Measurements from ENCODE around the gene KCNAB2. TPM values are rescaled to one million over a fixed set of nuclear protein-coding genes. Genes with fewer than 3 reads are reported as not detected.

Gene KCNAB2
- polyA plus RNA-seq, 1 of the 3 experiments (the other 2 are of a cell fraction): 7.6 TPM

DNA sequence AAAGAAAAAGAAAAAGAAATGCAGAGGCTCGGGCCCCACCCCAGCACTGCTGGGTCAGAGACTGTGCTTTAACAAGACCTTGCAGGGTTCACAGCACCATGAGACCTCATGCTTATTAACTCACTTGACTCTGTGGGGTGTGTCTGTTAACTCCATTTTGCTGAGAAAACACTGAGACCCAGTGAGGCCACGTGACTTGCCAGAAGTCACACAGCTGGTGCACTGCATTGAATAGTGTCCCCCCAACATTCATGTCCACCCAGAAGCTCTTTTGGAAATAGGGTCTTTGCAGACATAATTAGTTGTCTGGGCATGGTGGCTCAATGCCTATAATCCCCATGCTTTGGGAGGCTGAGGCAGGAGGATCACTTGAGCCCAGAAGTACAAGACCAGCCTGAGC lies 94.7 kb downstream of the KCNAB2 start:
- no peaks in the 10 kb centered on the region for H3K79me2 ChIP-seq (ENCODE audit: insufficient read depth)
- no peak overlapping the region for H3K4me3 ChIP-seq (ENCODE audit: low read depth in 2 of 2, low read length in 1 of 2)
- H3K9ac ChIP-seq: no peak overlapping the region
- DNase-seq: no peak
- no peak overlapping the region for H2AFZ ChIP-seq (ENCODE audit: low read depth)
- CTCF ChIA-PET: interaction anchor here (1.5 kb wide), 1 partner anchor 32 kb away, joined by 3 read pairs; no protein-coding TSS in a partner anchor
- no peaks in the 10 kb centered on the region for H3K9me3 ChIP-seq
- WGBS (ENCODE audit: low lambda C conversion rate): 52% methylated on average over 2 of the region's 2 CpGs
- POLR2A ChIA-PET: no interaction called here
- H3F3A ChIP-seq (replicated peaks; ENCODE audit: insufficient read depth): no peaks in the 10 kb centered on the region
- H3K27ac ChIP-seq (ENCODE audit: low read depth in 2 of 2, low read length in 1 of 2): no peak overlapping the region
- no peaks in the 10 kb centered on the region for H3K27me3 ChIP-seq (ENCODE audit: insufficient read depth)
- H3K9me2 ChIP-seq: no peaks in the 10 kb centered on the region
- H4K20me1 ChIP-seq (ENCODE audit: insufficient read depth): no peaks in the 10 kb centered on the region
- H3K36me3 ChIP-seq (replicated peaks in 1 of 2; ENCODE audit: control insufficient read depth in 1 of 2, insufficient read depth in 2 of 2, low read length in 1 of 2): no peaks in the 10 kb centered on the region
- no peaks in the 10 kb centered on the region for H3K4me1 ChIP-seq (ENCODE audit: control insufficient read depth in 1 of 2, insufficient read depth in 2 of 2, low read depth in 1 of 2, low read length in 1 of 2)
- no peak overlapping the region for H3K4me2 ChIP-seq
- TF ChIP-seq RFX5 (IDR thresholded peaks at IDR 0.05; ENCODE audit: low read length): no peak
- TF ChIP-seq GATA2 (CRISPR knock-in tag; IDR thresholded peaks at IDR 0.05): no peak
- TF ChIP-seq NRF1 (IDR thresholded peaks at IDR 0.05; ENCODE audit: low read depth, low read length): no peak
- no peak for TF ChIP-seq EP300 (IDR thresholded peaks at IDR 0.05; ENCODE audit: borderline replicate concordance in 1 of 2, low read depth in 1 of 2, low read length in 1 of 2)
- no peak for TF ChIP-seq CTCF (IDR thresholded peaks at IDR 0.05)
- no peak for TF ChIP-seq PBX3 (IDR thresholded peaks at IDR 0.05)
- TF ChIP-seq RCOR1 (IDR thresholded peaks at IDR 0.05; ENCODE audit: low read length): no peak
- no peak for TF ChIP-seq SMC3 (IDR thresholded peaks at IDR 0.05; ENCODE audit: low read depth, low read length)
- no peak for TF ChIP-seq EZH2phosphoT487 (IDR thresholded peaks at IDR 0.05; ENCODE audit: borderline replicate concordance, low read depth)
- no peak for TF ChIP-seq MAX (IDR thresholded peaks at IDR 0.05; ENCODE audit: low read depth)
- no peak for TF ChIP-seq USF2 (IDR thresholded peaks at IDR 0.05; ENCODE audit: borderline replicate concordance, low read depth, low read length)
- TF ChIP-seq FOXM1 (IDR thresholded peaks at IDR 0.05; ENCODE audit: low read depth): no peak
- no peak for TF ChIP-seq FOXJ3 (CRISPR knock-in tag; IDR thresholded peaks at IDR 0.05)
- no peak for TF ChIP-seq TEAD4 (IDR thresholded peaks at IDR 0.05; ENCODE audit: borderline replicate concordance, insufficient read depth)

DNA sequence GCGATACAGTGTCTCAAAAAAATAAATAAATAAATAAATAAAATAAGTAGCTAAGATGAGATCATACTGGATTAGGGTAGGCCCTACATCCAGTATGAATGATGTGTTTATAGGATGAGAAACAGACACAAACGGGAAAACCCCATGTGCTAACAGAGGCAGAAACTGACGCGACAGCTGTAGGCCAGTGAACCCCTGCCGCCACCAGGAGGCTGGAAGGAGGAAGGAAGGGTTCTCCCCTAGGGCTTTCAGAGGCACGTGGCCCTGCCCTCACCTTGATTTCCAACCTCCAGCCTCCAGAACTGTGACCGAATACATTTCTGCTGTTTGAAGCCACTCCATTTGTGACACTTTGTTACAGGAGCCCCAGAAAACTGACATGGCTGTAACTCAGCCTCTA lies 95.9 kb downstream of the KCNAB2 start:
- Histone ChIP-seq H3F3A (replicated peaks; ENCODE audit: insufficient read depth) (no peaks in the 10 kb centered on the region), H3K4me2 (no peak overlapping the region), H3K79me2 (ENCODE audit: insufficient read depth) (no peaks in the 10 kb centered on the region), H3K4me3 (ENCODE audit: low read depth in 2 of 2, low read length in 1 of 2) (no peak overlapping the region), H3K27me3 (ENCODE audit: insufficient read depth) (no peaks in the 10 kb centered on the region), H3K36me3 (replicated peaks in 1 of 2; ENCODE audit: control insufficient read depth in 1 of 2, insufficient read depth in 2 of 2, low read length in 1 of 2) (no peaks in the 10 kb centered on the region), H3K9me3 (no peaks in the 10 kb centered on the region), H3K27ac (ENCODE audit: low read depth in 2 of 2, low read length in 1 of 2) (no peak overlapping the region), H2AFZ (ENCODE audit: low read depth) (no peak overlapping the region), H3K9ac (no peak overlapping the region), H3K9me2 (no peaks in the 10 kb centered on the region), H4K20me1 (ENCODE audit: insufficient read depth) (no peaks in the 10 kb centered on the region), H3K4me1 (ENCODE audit: control insufficient read depth in 1 of 2, insufficient read depth in 2 of 2, low read depth in 1 of 2, low read length in 1 of 2) (no peaks in the 10 kb centered on the region)
- ChIA-PET CTCF (interaction anchor here (1.5 kb wide), 1 partner anchor 33 kb away, joined by 3 read pairs; no protein-coding TSS in a partner anchor), POLR2A (no interaction called here)
- WGBS (ENCODE audit: low lambda C conversion rate): 72% methylated on average over 6 of the region's 7 CpGs
- DNase-seq: no peak
- TF ChIP-seq, protein P1, sequence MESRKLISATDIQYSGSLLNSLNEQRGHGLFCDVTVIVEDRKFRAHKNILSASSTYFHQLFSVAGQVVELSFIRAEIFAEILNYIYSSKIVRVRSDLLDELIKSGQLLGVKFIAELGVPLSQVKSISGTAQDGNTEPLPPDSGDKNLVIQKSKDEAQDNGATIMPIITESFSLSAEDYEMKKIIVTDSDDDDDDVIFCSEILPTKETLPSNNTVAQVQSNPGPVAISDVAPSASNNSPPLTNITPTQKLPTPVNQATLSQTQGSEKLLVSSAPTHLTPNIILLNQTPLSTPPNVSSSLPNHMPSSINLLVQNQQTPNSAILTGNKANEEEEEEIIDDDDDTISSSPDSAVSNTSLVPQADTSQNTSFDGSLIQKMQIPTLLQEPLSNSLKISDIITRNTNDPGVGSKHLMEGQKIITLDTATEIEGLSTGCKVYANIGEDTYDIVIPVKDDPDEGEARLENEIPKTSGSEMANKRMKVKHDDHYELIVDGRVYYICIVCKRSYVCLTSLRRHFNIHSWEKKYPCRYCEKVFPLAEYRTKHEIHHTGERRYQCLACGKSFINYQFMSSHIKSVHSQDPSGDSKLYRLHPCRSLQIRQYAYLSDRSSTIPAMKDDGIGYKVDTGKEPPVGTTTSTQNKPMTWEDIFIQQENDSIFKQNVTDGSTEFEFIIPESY (IDR thresholded peaks at IDR 0.05; ENCODE audit: borderline replicate concordance, low read depth): no peak
- TF ChIP-seq EZH2phosphoT487 (IDR thresholded peaks at IDR 0.05; ENCODE audit: borderline replicate concordance, low read depth) (no peak), RAD21 (IDR thresholded peaks at IDR 0.05; ENCODE audit: low read length) (no peak), TEAD4 (IDR thresholded peaks at IDR 0.05; ENCODE audit: borderline replicate concordance, insufficient read depth) (no peak), PBX3 (IDR thresholded peaks at IDR 0.05) (no peak), EP300 (IDR thresholded peaks at IDR 0.05; ENCODE audit: borderline replicate concordance in 1 of 2, low read depth in 1 of 2, low read length in 1 of 2) (no peak), TAF1 (IDR thresholded peaks at IDR 0.05; ENCODE audit: borderline replicate concordance, low read depth, low read length) (no peak)
- TF ChIP-seq, protein P2, sequence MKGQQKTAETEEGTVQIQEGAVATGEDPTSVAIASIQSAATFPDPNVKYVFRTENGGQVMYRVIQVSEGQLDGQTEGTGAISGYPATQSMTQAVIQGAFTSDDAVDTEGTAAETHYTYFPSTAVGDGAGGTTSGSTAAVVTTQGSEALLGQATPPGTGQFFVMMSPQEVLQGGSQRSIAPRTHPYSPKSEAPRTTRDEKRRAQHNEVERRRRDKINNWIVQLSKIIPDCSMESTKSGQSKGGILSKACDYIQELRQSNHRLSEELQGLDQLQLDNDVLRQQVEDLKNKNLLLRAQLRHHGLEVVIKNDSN (IDR thresholded peaks at IDR 0.05; ENCODE audit: borderline replicate concordance, low read depth): no peak
